Activated T-helper 2 cell treated with anti-CD3 and anti-CD28 coated beads, Interferon-gamma antibody, Interleukin-2, Interleukin-4, amounts not matched to agents 10 μg/mL and 5 μg/mL and 100 μg/mL, durations not matched to agents 14 hours and 24 hours and 36 hours (primary cell): Measurements from ENCODE around the gene INPP4A. TPM values are rescaled to one million over a fixed set of nuclear protein-coding genes. Genes with fewer than 3 reads are reported as not detected.
"Not testable (repeated sequence)": the region's sequence is repeated elsewhere in the genome, so short reads cannot be mapped to it uniquely, and the experiment has no call there.

Source experiments
- DNase-seq: peaks from one replicate; pipeline ENCODE4 v3.0.0; 2021; ENCODE audit warnings: low spot score
- H3K27ac Mint-ChIP-seq: one replicate; pipeline ENCODE4 v1.8.0; 2021; ENCODE audit warnings: mixed read lengths
- H3K27me3 Mint-ChIP-seq: one replicate; pipeline ENCODE4 v1.8.0; 2021; ENCODE audit warnings: low read depth, mixed read lengths
- H3K36me3 Mint-ChIP-seq: one replicate; pipeline ENCODE4 v1.8.0; 2021; ENCODE audit warnings: low read depth, mixed read lengths
- H3K4me1 Mint-ChIP-seq: one replicate; pipeline ENCODE4 v1.8.0; 2021; ENCODE audit warnings: low read depth, mixed read lengths
- H3K4me3 Mint-ChIP-seq: one replicate; pipeline ENCODE4 v1.8.0; 2021; ENCODE audit warnings: low read depth, mild to moderate bottlenecking, moderate library complexity, mixed read lengths
- H3K9me3 Mint-ChIP-seq: one replicate; pipeline ENCODE4 v1.8.0; 2021; ENCODE audit warnings: mixed read lengths
- intact Hi-C: fragments of 100-400 bp; cut with micrococcal nuclease; formaldehyde crosslinking; loops from one replicate; pipeline ENCODE4 v1.15.1; 2023
- total RNA-seq: library from RNA; stranded (reverse); gene quantifications from 2 replicates; pipeline ENCODE4 v1.2.3, GENCODE V29; 2022

Gene INPP4A
- total RNA-seq, 1 donor from 2014 or later, result 35.9 TPM

- Mint-ChIP-seq H3K27ac (no peak overlapping the region), H3K36me3 (peaks cover 8% of the 10 kb centered on the region), H3K27me3 (peaks cover 2% of the 10 kb centered on the region), H3K4me3 (no peak overlapping the region), H3K9me3 (peaks cover 23% of the 10 kb centered on the region), H3K4me1 (peaks cover 2% of the 10 kb centered on the region)
- intact Hi-C loops, result no loop called here
- no peak for DNase-seq
These were observed 25.1 kb upstream of the INPP4A start for GRCh38 chr2:98419544-98419943.

GRCh38 chr2:98419977-98420725 lies 24.5 kb upstream of the INPP4A start:
- peaks cover 8% of the 10 kb centered on the region for H3K36me3 Mint-ChIP-seq
- no peak overlapping the region for H3K4me3 Mint-ChIP-seq
- intact Hi-C loops, result no loop called here
- peaks cover 22% of the 10 kb centered on the region for H3K9me3 Mint-ChIP-seq
- no peak for DNase-seq
- H3K27me3 Mint-ChIP-seq, result peaks cover 2% of the 10 kb centered on the region
- peaks cover 2% of the 10 kb centered on the region for H3K4me1 Mint-ChIP-seq
- H3K27ac Mint-ChIP-seq, result no peak overlapping the region

GRCh38 chr2:98422449-98422848 lies 22.2 kb upstream of the INPP4A start:
- Mint-ChIP-seq H3K27me3 (peaks cover 11% of the 10 kb centered on the region), H3K36me3 (peaks cover 8% of the 10 kb centered on the region), H3K9me3 (peaks cover 22% of the 10 kb centered on the region), H3K4me3 (no peak overlapping the region), H3K27ac (no peak overlapping the region), H3K4me1 (no peaks in the 10 kb centered on the region)
- no peak for DNase-seq
- intact Hi-C loops, result no loop called here

GRCh38 chr2:98426771-98427170 lies 17.9 kb upstream of the INPP4A start:
- Mint-ChIP-seq H3K4me3 (no peak overlapping the region), H3K27ac (no peak overlapping the region), H3K27me3 (peaks cover 21% of the 10 kb centered on the region), H3K9me3 (peaks cover 16% of the 10 kb centered on the region), H3K4me1 (no peaks in the 10 kb centered on the region), H3K36me3 (peaks cover 8% of the 10 kb centered on the region)
- DNase-seq, result no peak
- intact Hi-C loops, result no loop called here

GRCh38 chr2:98432145-98432544 lies 12.5 kb upstream of the INPP4A start:
- no peak for DNase-seq
- Mint-ChIP-seq H3K4me1 (peaks cover 3% of the 10 kb centered on the region), H3K27me3 (peaks cover 10% of the 10 kb centered on the region), H3K36me3 (peaks cover 7% of the 10 kb centered on the region), H3K9me3 (peaks cover 20% of the 10 kb centered on the region), H3K4me3 (no peak overlapping the region), H3K27ac (no peak overlapping the region)
- intact Hi-C loops, result no loop called here

- Mint-ChIP-seq H3K27me3 (peaks cover 5% of the 10 kb centered on the region), H3K4me3 (no peak overlapping the region), H3K9me3 (peaks cover 24% of the 10 kb centered on the region), H3K36me3 (peaks cover 9% of the 10 kb centered on the region), H3K27ac (no peak overlapping the region), H3K4me1 (peaks cover 13% of the 10 kb centered on the region)
- intact Hi-C loops, result no loop called here
- no peak for DNase-seq
These were observed 11.2 kb upstream of the INPP4A start for GRCh38 chr2:98433363-98433964.

GRCh38 chr2:98434492-98434891 lies 10.2 kb upstream of the INPP4A start:
- Mint-ChIP-seq H3K27me3 (no peaks in the 10 kb centered on the region), H3K9me3 (peaks cover 34% of the 10 kb centered on the region), H3K36me3 (peaks cover 17% of the 10 kb centered on the region), H3K4me3 (no peak overlapping the region), H3K27ac (no peak overlapping the region), H3K4me1 (peaks cover 22% of the 10 kb centered on the region)
- intact Hi-C loops, result no loop called here
- DNase-seq, result no peak

GRCh38 chr2:98435670-98436069 lies 9.0 kb upstream of the INPP4A start:
- peak; percentile 2 for DNase-seq
- H3K9me3 Mint-ChIP-seq, result peaks cover 46% of the 10 kb centered on the region
- H3K36me3 Mint-ChIP-seq, result peaks cover 28% of the 10 kb centered on the region
- H3K27me3 Mint-ChIP-seq, intact Hi-C loops, H3K27ac Mint-ChIP-seq, H3K4me3 Mint-ChIP-seq: not testable (repeated sequence)
- H3K4me1 Mint-ChIP-seq, result peaks cover 25% of the 10 kb centered on the region

GRCh38 chr2:98436734-98437133 lies 7.9 kb upstream of the INPP4A start:
- peaks cover 49% of the 10 kb centered on the region for H3K9me3 Mint-ChIP-seq
- peaks cover 25% of the 10 kb centered on the region for H3K4me1 Mint-ChIP-seq
- no peak overlapping the region for H3K27ac Mint-ChIP-seq
- DNase-seq, result no peak
- peaks cover 29% of the 10 kb centered on the region for H3K36me3 Mint-ChIP-seq
- intact Hi-C loops, result no loop called here
- no peak overlapping the region for H3K4me3 Mint-ChIP-seq
- H3K27me3 Mint-ChIP-seq, result no peaks in the 10 kb centered on the region

DNA sequence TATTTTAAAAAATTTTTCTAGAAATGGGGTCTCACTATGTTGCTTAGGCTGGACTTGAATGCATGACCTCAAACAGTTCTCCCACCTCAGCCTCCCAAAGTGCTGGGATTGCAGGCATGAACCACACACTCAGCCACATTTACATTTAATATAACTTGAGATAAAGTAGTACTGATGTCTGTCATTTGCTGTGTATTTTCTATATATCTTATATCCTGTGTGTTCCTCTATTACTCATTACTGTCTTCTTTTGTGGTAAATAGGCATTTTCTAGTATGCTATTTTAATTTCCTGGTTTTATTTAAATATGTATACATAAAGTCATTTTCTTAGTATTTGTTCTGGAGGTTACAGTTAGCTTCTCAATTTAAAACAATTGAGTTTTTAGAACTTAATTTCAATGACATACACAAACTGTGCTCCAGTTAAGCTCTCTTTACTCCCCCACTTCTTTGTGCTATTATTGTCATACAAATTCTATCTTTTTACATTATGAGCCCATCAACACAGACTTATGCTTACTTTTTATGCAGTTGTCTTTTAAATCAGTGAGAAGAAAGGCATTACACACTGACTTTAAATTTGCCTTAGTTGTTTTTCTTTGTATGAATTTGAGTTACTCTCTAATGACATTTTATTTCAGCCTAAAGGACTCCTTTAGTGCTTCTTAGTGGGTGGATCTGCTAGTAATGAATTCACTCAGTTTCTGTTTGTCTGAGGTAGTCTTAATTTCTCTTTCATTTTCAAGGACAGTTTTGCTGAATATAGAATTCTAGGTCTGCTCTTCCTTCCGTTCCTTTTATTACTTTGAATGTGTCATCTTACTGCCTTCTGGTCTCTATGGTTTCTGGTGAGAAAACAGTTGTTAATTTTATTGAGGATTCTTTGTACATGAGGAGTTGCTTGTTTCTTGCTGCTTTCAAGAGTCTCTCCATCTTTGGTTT lies 6.2 kb upstream of the INPP4A start:
- Mint-ChIP-seq H3K4me3 (peak overlapping the region; percentile 61), H3K27ac (peak overlapping the region; percentile 93)

GRCh38 chr2:98441706-98442450 lies 2.8 kb upstream of the INPP4A start:
- Mint-ChIP-seq H3K4me1 (peaks cover 43% of the 10 kb centered on the region), H3K27ac (no peak overlapping the region), H3K9me3 (peaks cover 30% of the 10 kb centered on the region), H3K27me3 (no peaks in the 10 kb centered on the region), H3K36me3 (peaks cover 25% of the 10 kb centered on the region), H3K4me3 (no peak overlapping the region)
- intact Hi-C loops, result no loop called here
- no peak for DNase-seq

More for the DNA sequence above, 6.2 kb upstream of the INPP4A start:
- Mint-ChIP-seq H3K36me3 (peaks cover 24% of the 10 kb centered on the region), H3K4me1 (peaks cover 25% of the 10 kb centered on the region), H3K27me3 (no peaks in the 10 kb centered on the region), H3K9me3 (peaks cover 39% of the 10 kb centered on the region)
- peak; percentile 4 for DNase-seq
- intact Hi-C loops, result loop anchor here (1.0 to 2.0 kb wide), 3 partner anchors 20 to 44 kb away; no protein-coding TSS in a partner anchor

GRCh38 chr2:98442488-98442887 lies 2.2 kb upstream of the INPP4A start:
- DNase-seq, result no peak
- Mint-ChIP-seq H3K4me3 (no peak overlapping the region), H3K4me1 (peaks cover 44% of the 10 kb centered on the region), H3K27ac (no peak overlapping the region), H3K36me3 (peaks cover 25% of the 10 kb centered on the region), H3K9me3 (peaks cover 26% of the 10 kb centered on the region), H3K27me3 (no peaks in the 10 kb centered on the region)
- intact Hi-C loops, result no loop called here
